Upper lobe of right lung (tissue), 1 donor: Measurements from ENCODE around the gene CHMP3. TPM values are rescaled to one million over a fixed set of nuclear protein-coding genes. Genes with fewer than 3 reads are reported as not detected.
"Not testable (repeated sequence)": the region's sequence is repeated elsewhere in the genome, so short reads cannot be mapped to it uniquely, and the experiment has no call there.

Source experiments
- ATAC-seq: fragments of 200-7000 bp; cut with Tn5 transposase; one replicate; pipeline ENCODE4 v1.9.1; 2020; ENCODE audit warnings: mild to moderate bottlenecking, moderate library complexity
- DNase-seq: peaks from one replicate; pipeline ENCODE4 v3.0.0-alpha.2; 2020
- H3K27ac ChIP-seq: fragments of 200-600 bp; one replicate; pipeline ENCODE4 v1.8.0; 2022
- H3K27me3 ChIP-seq: fragments of 200-600 bp; one replicate; pipeline ENCODE4 v1.8.0; 2022; ENCODE audit warnings: mild to moderate bottlenecking
- H3K36me3 ChIP-seq: fragments of 200-600 bp; one replicate; pipeline ENCODE4 v1.8.0; 2022
- H3K4me1 ChIP-seq: fragments of 200-600 bp; one replicate; pipeline ENCODE4 v1.8.0; 2022
- H3K4me3 ChIP-seq: fragments of 200-600 bp; one replicate; pipeline ENCODE4 v1.8.0; 2022; ENCODE audit warnings: mild to moderate bottlenecking
- H3K9me3 ChIP-seq: fragments of 200-600 bp; one replicate; pipeline ENCODE4 v1.8.0; 2022
- CTCF ChIP-seq: fragments of 200-600 bp; IDR thresholded peaks from one replicate; pipeline ENCODE4 v1.8.0; 2022; ENCODE audit warnings: antibody characterized with exemption
- intact Hi-C: fragments of 100-400 bp; cut with DNase I; formaldehyde crosslinking; loops from one replicate; pipeline ENCODE4 v1.11.0; 2022
- total RNA-seq: library from RNA; stranded (reverse); fragmentation: NEBNext Ultra II Directional; extraction: Animal tissue kit (Norgen Biotek cat#: 25700); gene quantifications from one replicate; pipeline ENCODE4 v1.2.1, GENCODE V29; 2021
- donor health status: DM: no; HTN: yes; CAD: no; lungs with severe emphysema.

CHMP3 gene
- total RNA-seq, 1 donor from 2014 or later: 159 TPM

DNA sequence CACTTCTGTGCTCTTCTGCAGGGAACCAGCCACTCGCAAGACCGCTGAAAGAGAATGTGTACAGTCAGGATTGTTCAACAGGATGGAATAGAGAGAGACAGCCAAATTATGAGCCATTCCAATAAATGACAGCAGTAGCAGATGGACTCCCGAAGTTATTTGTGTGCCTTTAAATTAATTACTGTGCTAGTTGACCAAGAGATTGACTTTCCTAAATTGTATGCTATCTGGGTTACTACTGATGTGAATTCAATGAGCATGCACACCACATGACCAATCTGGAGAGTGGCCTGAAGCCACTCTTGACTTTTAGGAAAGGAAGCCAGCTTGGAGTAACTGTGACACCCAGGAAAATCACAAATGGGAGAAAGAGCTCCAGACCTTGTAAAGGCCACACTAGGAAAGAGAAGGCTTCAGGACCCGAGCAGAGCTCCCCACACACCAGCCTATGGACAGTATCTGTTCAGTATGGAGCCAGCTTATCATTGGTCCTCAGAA, 52.8 kb downstream of the CHMP3 start:
- no peak for ATAC-seq
- Histone ChIP-seq H3K4me3 (no peak overlapping the region), H3K27ac (no peak overlapping the region), H3K27me3 (no peaks in the 10 kb centered on the region), H3K36me3 (peaks cover 49% of the 10 kb centered on the region), H3K9me3 (no peaks in the 10 kb centered on the region), H3K4me1 (peaks cover 10% of the 10 kb centered on the region)
- intact Hi-C loops: no loop called here
- no peak for TF ChIP-seq CTCF
- DNase-seq: no peak

GRCh38 chr2:86507600-86507999, 55.6 kb downstream of the CHMP3 start:
- no peaks in the 10 kb centered on the region for H3K27me3 ChIP-seq
- ATAC-seq (no peak), DNase-seq (no peak)
- no peak overlapping the region for H3K27ac ChIP-seq
- TF ChIP-seq CTCF: no peak
- no peak overlapping the region for H3K4me3 ChIP-seq
- intact Hi-C loops: no loop called here
- H3K9me3 ChIP-seq: no peaks in the 10 kb centered on the region
- peaks cover 10% of the 10 kb centered on the region for H3K4me1 ChIP-seq
- peaks cover 69% of the 10 kb centered on the region for H3K36me3 ChIP-seq

DNA sequence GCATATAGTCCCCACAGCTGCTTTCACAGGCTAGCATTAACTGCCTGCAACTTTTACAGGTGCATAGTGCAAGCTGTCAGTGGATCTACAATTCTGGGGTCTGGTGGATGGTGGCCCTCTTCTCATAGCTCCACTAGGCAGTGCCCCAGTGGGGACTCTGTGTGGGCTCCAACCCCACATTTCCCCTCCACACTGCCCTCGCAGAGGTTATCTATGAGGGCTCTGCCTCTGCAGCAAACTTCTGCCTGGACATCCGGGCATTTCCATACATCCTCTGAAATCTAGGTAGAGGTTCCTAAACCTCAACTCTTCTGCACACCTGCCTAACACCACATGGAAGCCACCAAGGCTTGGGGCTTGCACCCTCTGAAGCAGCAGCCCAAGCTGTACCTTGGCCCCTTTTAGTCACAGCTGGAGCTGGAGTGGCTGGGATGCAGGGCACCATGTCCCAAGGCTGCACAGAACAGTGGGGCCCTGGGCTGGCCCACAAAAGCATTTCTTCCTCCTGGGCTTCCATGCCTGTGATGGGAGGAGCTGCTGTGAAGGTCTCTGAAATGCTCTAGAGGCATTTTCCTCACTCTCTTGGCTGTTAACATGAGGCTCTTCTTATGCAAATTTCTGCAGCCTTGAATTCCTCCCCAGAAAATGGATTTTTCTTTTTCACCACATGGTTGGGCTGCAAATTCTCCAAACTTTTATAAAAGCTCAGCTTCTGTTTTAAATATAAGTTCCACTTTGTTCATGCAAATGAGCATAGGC, 62.7 kb downstream of the CHMP3 start:
- Histone ChIP-seq H3K4me3 (no peak overlapping the region), H3K4me1 (no peaks in the 10 kb centered on the region), H3K36me3 (peaks cover 60% of the 10 kb centered on the region), H3K9me3 (no peaks in the 10 kb centered on the region), H3K27me3 (no peaks in the 10 kb centered on the region), H3K27ac (no peak overlapping the region)
- TF ChIP-seq CTCF: no peak
- intact Hi-C loops: no loop called here
- no peak for DNase-seq
- no peak for ATAC-seq

GRCh38 chr2:86499326-86499725, 63.9 kb downstream of the CHMP3 start:
- DNase-seq: no peak
- intact Hi-C loops: no loop called here
- no peaks in the 10 kb centered on the region for H3K9me3 ChIP-seq
- no peak overlapping the region for H3K27ac ChIP-seq
- H3K27me3 ChIP-seq: no peaks in the 10 kb centered on the region
- H3K4me3 ChIP-seq: no peak overlapping the region
- ATAC-seq: no peak
- peaks cover 48% of the 10 kb centered on the region for H3K36me3 ChIP-seq
- TF ChIP-seq CTCF: no peak
- H3K4me1 ChIP-seq: no peaks in the 10 kb centered on the region

GRCh38 chr2:86498468-86499260, 64.6 kb downstream of the CHMP3 start:
- Histone ChIP-seq H3K27ac (no peak overlapping the region), H3K9me3 (no peaks in the 10 kb centered on the region), H3K4me3 (no peak overlapping the region), H3K36me3 (peaks cover 45% of the 10 kb centered on the region), H3K4me1 (no peaks in the 10 kb centered on the region), H3K27me3 (no peaks in the 10 kb centered on the region)
- intact Hi-C loops: no loop called here
- ATAC-seq (no peak), DNase-seq (no peak)
- TF ChIP-seq CTCF: no peak

GRCh38 chr2:86496391-86496790, 66.9 kb downstream of the CHMP3 start:
- H3K36me3 ChIP-seq: peaks cover 65% of the 10 kb centered on the region
- ATAC-seq, H3K27ac ChIP-seq, H3K9me3 ChIP-seq, DNase-seq, H3K4me3 ChIP-seq, H3K27me3 ChIP-seq, H3K4me1 ChIP-seq, intact Hi-C loops: not testable (repeated sequence)
